HG02973 (cell line): ENCODE data around the gene ZNF362.
"Not testable (repeated sequence)": the region's sequence is repeated elsewhere in the genome, so short reads cannot be mapped to it uniquely, and the experiment has no call there.

Experiments
- ATAC-seq: cut with Tn5 transposase; IDR thresholded peaks from one replicate; pipeline ENCODE4 v1.9.1; 2021; ENCODE audit warnings: moderate library complexity; ENCODE audit not compliant: unreplicated experiment

ZNF362 gene

GRCh38 chr1:33302325-33302724, 46.0 kb downstream of the ZNF362 start:
- ATAC-seq = no peak

DNA sequence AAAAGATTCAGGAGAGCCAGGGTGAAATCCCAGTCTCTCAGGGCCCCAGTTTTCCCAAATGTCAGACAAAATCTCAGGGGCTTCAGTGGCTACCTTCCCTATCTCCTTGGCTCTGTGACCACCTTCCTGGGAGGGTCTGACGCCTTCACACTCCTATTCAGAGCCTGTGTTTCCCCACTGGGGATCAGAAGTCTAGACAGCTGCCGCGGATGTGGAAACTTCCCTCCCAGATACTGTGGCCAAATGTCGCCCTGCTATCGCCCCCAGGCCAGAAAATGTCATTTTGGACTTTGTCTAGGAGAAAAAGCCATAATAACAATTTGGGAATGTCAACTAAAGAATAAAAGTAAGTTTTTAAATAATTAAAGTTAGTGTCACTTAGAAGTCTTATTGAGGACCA, 48.7 kb downstream of the ZNF362 start:
- ATAC-seq = no peak

- no peak for ATAC-seq
These were observed 49.7 kb downstream of the ZNF362 start for GRCh38 chr1:33305816-33306652.

- no peak for ATAC-seq
These were observed 50.6 kb downstream of the ZNF362 start for GRCh38 chr1:33306653-33307493.

DNA sequence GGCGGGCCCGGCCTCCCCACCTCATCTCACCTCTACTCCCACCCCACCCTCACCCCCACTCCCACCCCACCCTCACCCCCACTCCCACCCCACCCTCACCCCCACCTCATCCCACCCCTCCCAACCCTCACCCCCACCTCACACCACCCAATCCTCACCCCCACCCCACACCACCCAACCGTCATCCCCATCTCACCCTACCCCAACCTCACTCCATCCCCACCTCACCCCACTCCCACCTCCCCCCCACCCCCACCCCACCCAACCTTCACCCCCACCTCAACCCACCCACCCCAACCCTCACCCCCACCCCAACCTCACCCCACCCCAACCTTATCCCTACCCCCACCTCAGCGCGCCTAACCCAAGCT, 51.2 kb downstream of the ZNF362 start:
- no peak for ATAC-seq

DNA sequence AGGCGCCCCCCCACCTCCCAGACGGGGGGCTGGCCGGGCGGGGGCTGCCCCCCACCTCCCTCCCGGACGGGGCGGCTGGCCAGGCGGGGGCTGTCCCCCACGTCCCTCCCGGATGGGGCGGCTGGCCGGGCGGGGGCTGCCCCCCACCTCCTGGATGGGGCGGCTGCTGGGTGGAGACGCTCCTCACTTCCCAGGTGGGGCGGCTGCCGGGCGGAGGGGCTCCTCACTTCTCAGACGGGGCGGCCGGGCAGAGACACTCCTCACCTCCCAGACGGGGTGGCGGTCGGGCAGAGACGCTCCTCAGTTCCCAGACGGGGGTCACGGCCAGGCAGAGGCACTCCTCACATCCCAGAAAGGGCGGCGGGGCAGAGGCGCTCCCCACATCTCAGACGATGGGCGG, 53.1 kb downstream of the ZNF362 start:
- ATAC-seq = not testable (repeated sequence)

DNA sequence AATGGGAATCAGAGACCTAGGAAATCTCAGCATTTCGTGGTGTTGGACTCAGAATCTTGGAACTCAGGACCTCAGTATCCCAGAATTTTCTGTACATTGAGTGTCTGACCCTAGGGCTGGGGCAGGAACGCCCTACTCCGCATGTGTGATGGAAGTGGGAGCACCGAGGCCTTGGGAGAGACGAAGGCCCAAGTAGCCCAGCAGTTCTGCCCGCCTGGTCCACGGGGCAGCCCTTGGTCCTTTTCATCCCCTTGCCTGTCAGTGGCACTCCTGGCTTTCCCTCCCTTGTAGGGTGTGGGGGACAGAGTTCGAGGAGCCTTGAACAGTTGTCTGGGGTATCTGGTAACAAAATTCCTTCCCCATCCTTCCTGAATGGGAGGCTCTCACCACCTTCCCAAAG, 54.4 kb downstream of the ZNF362 start:
- ATAC-seq = no peak

DNA sequence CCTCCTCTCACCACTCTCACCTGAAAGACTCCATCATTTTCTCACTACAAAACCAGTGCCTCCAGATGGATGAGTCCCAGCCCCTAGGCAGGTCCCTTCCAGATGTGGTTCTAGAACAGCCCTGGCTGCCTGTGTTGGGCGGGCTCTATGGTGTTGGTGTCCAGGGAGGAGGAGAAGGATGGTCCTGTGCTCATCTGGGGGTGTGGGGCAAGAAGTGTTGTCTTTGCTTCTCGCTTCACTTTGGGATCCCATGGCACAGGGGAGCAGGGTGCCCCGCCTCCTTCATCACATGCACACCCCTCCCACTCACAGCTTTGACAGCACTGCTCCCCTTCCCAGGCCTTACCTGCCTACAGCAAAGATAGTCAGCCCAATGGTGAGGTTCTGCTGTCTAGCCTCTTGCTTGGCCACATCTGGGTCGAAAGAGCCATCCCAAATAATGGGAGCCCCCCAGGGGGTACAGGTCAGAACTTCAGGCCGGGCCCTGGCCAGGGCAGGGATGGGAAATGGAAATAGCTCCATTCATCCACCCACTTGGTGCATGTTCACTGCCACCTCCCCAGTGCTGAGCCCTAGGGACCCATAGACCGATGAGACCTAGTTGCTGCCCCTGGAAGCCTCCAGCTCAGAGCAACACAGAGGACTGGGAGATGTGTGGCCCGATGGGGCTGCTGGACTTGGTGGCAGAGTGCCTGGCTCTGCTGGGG, 55.6 kb downstream of the ZNF362 start:
- ATAC-seq = no peak

GRCh38 chr1:33312413-33312749, 56.1 kb downstream of the ZNF362 start:
- ATAC-seq = no peak

GRCh38 chr1:33314416-33314815, 58.1 kb downstream of the ZNF362 start:
- no peak for ATAC-seq

GRCh38 chr1:33316601-33317000, 60.3 kb downstream of the ZNF362 start:
- ATAC-seq = no peak

DNA sequence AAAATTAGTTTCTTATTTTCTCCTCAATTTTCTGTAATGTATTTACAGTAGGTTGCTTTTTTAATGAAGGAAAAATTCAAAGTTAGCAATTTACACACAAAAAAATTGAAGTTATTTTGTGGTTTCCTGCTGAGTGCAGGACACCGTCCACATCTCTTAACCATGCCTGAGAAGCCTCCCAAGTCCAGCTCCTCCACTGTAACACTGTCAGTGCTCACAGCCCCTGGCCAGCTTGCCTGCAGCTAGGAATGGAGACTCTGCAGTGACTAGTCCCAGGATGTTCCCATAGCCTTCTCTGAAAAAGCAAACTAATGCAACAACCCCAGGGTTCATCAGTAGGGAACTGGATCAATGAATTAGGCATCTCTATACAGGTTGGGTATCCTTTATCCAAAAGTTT, 61.1 kb downstream of the ZNF362 start:
- ATAC-seq = no peak

- no peak for ATAC-seq
These were observed 61.7 kb downstream of the ZNF362 start for GRCh38 chr1:33317946-33318345.

- ATAC-seq = no peak
These were observed 63.1 kb downstream of the ZNF362 start for GRCh38 chr1:33319186-33319948.

DNA sequence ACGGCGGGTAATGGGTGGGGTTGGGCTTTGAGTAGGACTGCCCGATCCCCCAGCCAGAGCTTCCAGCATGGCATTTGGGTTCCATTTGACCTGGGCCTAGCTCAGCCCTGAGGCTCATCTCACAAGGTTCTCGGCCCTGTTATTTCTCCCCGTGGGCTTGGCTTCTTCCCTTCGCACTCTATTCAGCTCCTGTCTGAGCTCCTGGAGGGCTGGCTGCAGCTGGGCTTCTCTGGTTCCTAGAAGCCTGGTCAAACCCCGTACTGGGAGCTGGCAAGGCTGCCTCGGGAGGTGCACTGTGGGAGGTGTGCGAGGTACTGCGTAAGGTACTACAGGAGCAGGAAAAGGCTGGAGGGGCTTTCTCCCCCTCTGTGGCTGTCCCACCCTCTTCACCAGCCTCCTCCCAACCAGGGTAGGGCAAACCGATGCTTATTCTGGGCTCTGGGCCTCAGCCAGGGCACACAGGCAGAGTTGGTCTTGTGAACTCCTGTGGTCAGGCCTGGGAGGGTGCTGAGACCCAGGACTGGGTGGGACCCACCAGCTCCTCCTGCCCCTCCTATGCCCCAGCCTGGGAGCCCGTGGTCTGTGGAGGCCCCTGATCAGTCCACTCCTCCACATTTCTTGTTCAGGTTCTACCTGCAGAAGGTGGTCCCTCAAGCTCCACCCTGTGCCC, 63.8 kb downstream of the ZNF362 start:
- ATAC-seq = no peak

GRCh38 chr1:33320619-33321165, 64.4 kb downstream of the ZNF362 start, which contains the start of gene A3GALT2:
TSS of gene A3GALT2 (minus strand) at chr1:33321098. CDS start at chr1:33321098, 0 bp downstream.
- ATAC-seq = no peak

GRCh38 chr1:33321178-33321577, 64.9 kb downstream of the ZNF362 start:
- ATAC-seq = no peak

DNA sequence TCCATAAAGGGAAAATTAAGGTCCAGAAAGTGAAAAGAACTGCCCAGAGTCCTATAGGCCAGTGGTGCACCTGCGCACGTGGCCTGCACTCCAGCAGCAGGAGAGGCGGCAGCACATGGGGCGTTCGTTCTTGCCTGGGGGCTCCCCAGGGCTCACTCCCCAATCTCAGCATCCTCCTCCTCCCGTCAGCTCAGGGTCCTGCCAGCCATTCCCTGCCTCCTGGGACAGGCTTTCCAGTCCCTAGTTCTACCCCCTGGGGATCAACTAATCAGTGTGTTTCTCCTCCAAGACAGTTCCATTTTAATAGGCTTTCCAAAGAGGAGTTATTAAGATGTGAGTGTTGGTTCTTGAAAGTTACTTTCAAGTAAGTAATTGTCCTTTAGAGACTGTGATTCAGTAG, 65.8 kb downstream of the ZNF362 start:
- no peak for ATAC-seq

- no peak for ATAC-seq
These were observed 66.7 kb downstream of the ZNF362 start for GRCh38 chr1:33322870-33323585.
